Tibial nerve (tissue), 4 donors: ENCODE results near the gene KIF1A. TPM values are rescaled to one million over a fixed set of nuclear protein-coding genes. Genes with fewer than 3 reads are reported as not detected.

ENCODE experiments used
- DNase-seq, 2 donors: peaks; one replicate each; pipeline ENCODE4 v3.0.0-alpha.2; 2019; ENCODE audit warnings: low spot score in 2 of 2
- H3K27ac ChIP-seq, 4 donors: fragments of 200-600 bp; sonication (generic) in 3 of 4; one replicate each; pipeline ENCODE4 v1.5.1; 2017 to 2019; ENCODE audit warnings: mild to moderate bottlenecking in 1 of 4
- H3K27me3 ChIP-seq, 2 donors: fragments of 200-600 bp; sonication (generic) in 1 of 2; one replicate each; pipeline versions ENCODE4 v1.5.1 to v1.6.0; 2017 to 2019
- H3K36me3 ChIP-seq, 3 donors: fragments of 200-600 bp; sonication (generic); one replicate each; pipeline ENCODE4 v1.5.1; 2018 to 2019
- H3K4me1 ChIP-seq, 4 donors: fragments of 200-600 bp; sonication (generic) in 3 of 4; one replicate each; pipeline ENCODE4 v1.5.1; 2017 to 2019
- H3K4me3 ChIP-seq, 4 donors: fragments of 200-600 bp; sonication (generic) in 3 of 4; one replicate each; pipeline ENCODE4 v1.5.1; 2017 to 2019; ENCODE audit warnings: mild to moderate bottlenecking in 1 of 4, moderate library complexity in 1 of 4
- H3K9me3 ChIP-seq, 4 donors: fragments of 200-600 bp; sonication (generic) in 3 of 4; one replicate each; pipeline ENCODE4 v1.5.1; 2017 to 2019
- CTCF ChIP-seq, 5 experiments: fragments of 200-600 bp in 3 of 5; fragments of 450-650 bp in 2 of 5; sonication (generic) in 3 of 5; IDR thresholded peaks; one replicate each; pipeline ENCODE4 v1.5.1; 2016 to 2019; ENCODE audit warnings: antibody characterized with exemption in 5 of 5, mild to moderate bottlenecking in 3 of 5, moderate library complexity in 2 of 5
- EP300 ChIP-seq, 2 donors: sonication (generic); formaldehyde crosslinking; IDR thresholded peaks; one replicate each; pipeline ENCODE4 v1.6.1; 2017; ENCODE audit warnings: antibody characterized with exemption in 2 of 2, mild to moderate bottlenecking in 1 of 2
- POLR2A ChIP-seq, 2 donors: fragments of 450-650 bp; IDR thresholded peaks; one replicate each; pipeline ENCODE4 v1.6.1; 2017; ENCODE audit warnings: antibody characterized with exemption in 2 of 2, mild to moderate bottlenecking in 2 of 2, moderate library complexity in 2 of 2
- WGBS, 2 donors: methylation state at CpG; one replicate each; pipeline ENCODE4 v1.1.5; 2018; 5-methylcytosine and 5-hydroxymethylcytosine counted together
- total RNA-seq, 4 donors: library from RNA; depleted of rRNA; stranded (reverse); fragments of >200 nt; gene quantifications; one replicate each; pipeline ENCODE4 v1.1.0, GENCODE V29; 2016

The KIF1A gene
- total RNA-seq, 4 donors from 2014 or later: 31.9 to 82.2 (median 45.3) TPM

- 27 to 32% methylated on average over 7 of the region's 7 CpGs for WGBS, 2 donors
- H3K27me3 ChIP-seq: peaks cover 0 to 83% of the 10 kb centered on the region in 2 donors
- DNase-seq: no peak
- TF ChIP-seq POLR2A (IDR thresholded peaks at IDR 0.05): no peak
- H3K36me3 ChIP-seq: no peaks in the 10 kb centered on the region
- H3K9me3 ChIP-seq: peaks cover 0 to 11% (median 0%) of the 10 kb centered on the region in 4 donors
- H3K4me1 ChIP-seq: peaks cover 0 to 30% (median 8%) of the 10 kb centered on the region in 4 donors
- peak overlapping the region in 3 of 4 donors; percentile 50 to 91 (median 68) for H3K27ac ChIP-seq
- H3K4me3 ChIP-seq: no peak overlapping the region
Measured at GRCh38 chr2:240821429-240821778, 1.4 kb upstream of the KIF1A start.

- Histone ChIP-seq H3K27me3 (peaks cover 0 to 77% of the 10 kb centered on the region in 2 donors), H3K27ac (peak overlapping the region; percentile 10 to 91 (median 59)), H3K4me1 (peaks cover 0 to 30% (median 8%) of the 10 kb centered on the region in 4 donors), H3K4me3 (peak overlapping the region in 3 of 4 donors; percentile 12 to 62 (median 26)), H3K9me3 (peaks cover 0 to 9% (median 0%) of the 10 kb centered on the region in 4 donors), H3K36me3 (no peaks in the 10 kb centered on the region)
- TF ChIP-seq CTCF (IDR thresholded peaks at IDR 0.05): no peak
- no peak for TF ChIP-seq POLR2A (IDR thresholded peaks at IDR 0.05)
- no peak for TF ChIP-seq EP300 (IDR thresholded peaks at IDR 0.05)
- WGBS, 2 donors: 2% methylated on average over 36 to 58 of the region's 64 CpGs
- DNase-seq: no peak
Measured at GRCh38 chr2:240820607-240821428, 799 bp upstream of the KIF1A start.

GRCh38 chr2:240819126-240819857 is 727 bp downstream of the KIF1A start:
- TF ChIP-seq CTCF (IDR thresholded peaks at IDR 0.05): no peak
- no peak for TF ChIP-seq EP300 (IDR thresholded peaks at IDR 0.05)
- no peak for TF ChIP-seq POLR2A (IDR thresholded peaks at IDR 0.05)
- no peak for DNase-seq
- peaks cover 0 to 6% (median 0%) of the 10 kb centered on the region in 3 donors for H3K36me3 ChIP-seq
- H3K4me3 ChIP-seq: peak overlapping the region; percentile 26 to 62 (median 32)
- 1 to 2% methylated on average over 31 to 48 of the region's 81 CpGs for WGBS, 2 donors
- H3K9me3 ChIP-seq: peaks cover 0 to 18% (median 1%) of the 10 kb centered on the region in 4 donors
- peak overlapping the region; percentile 60 to 91 (median 66) for H3K27ac ChIP-seq
- peaks cover 0 to 30% (median 8%) of the 10 kb centered on the region in 4 donors for H3K4me1 ChIP-seq
- peaks cover 0 to 64% of the 10 kb centered on the region in 2 donors for H3K27me3 ChIP-seq

GRCh38 chr2:240818293-240819125 is 1.5 kb downstream of the KIF1A start:
- 18 to 43% methylated on average over 20 to 39 of the region's 48 CpGs for WGBS, 2 donors
- TF ChIP-seq POLR2A (IDR thresholded peaks at IDR 0.05): no peak
- TF ChIP-seq CTCF (IDR thresholded peaks at IDR 0.05): no peak
- TF ChIP-seq EP300 (IDR thresholded peaks at IDR 0.05): no peak
- H3K9me3 ChIP-seq: peaks cover 0 to 17% (median 2%) of the 10 kb centered on the region in 4 donors

More at GRCh38 chr2:240818293-240819125, 1.5 kb downstream of the KIF1A start:
- DNase-seq: no peak
- Histone ChIP-seq H3K4me1 (peaks cover 0 to 30% (median 8%) of the 10 kb centered on the region in 4 donors), H3K36me3 (peaks cover 0 to 6% (median 0%) of the 10 kb centered on the region in 3 donors), H3K4me3 (peak overlapping the region; percentile 26 to 62 (median 32)), H3K27me3 (peaks cover 0 to 56% of the 10 kb centered on the region in 2 donors), H3K27ac (peak overlapping the region; percentile 60 to 91 (median 66))
